Neural cell (in vitro differentiated cells): Measurements from ENCODE around the gene NOS1AP. TPM values are rescaled to one million over a fixed set of nuclear protein-coding genes. Genes with fewer than 3 reads are reported as not detected.

Source experiments
- H2AFZ ChIP-seq: fragments of 200-600, 300-800 bp; sonication (generic), shearing (Covaris generic); 2 replicates; pipeline ENCODE4 v1.6.0; 2014; ENCODE audit warnings: low read depth, mild to moderate bottlenecking, antibody characterized with exemption, low read length, moderate library complexity
- H3F3A ChIP-seq: fragments of 200-600 bp; shearing (Covaris generic); 2 replicates; pipeline ENCODE4 v1.6.1; 2016; ENCODE audit warnings: mild to moderate bottlenecking, moderate library complexity, mixed read lengths, antibody characterized with exemption, low read length; ENCODE audit not compliant: insufficient read depth, poor library complexity, severe bottlenecking
- H3K27ac ChIP-seq: fragments of 200-600, 300-800 bp; sonication (generic), shearing (Covaris generic); 2 replicates; pipeline ENCODE4 v1.5.1; 2014; ENCODE audit warnings: mild to moderate bottlenecking, low read length, moderate library complexity
- H3K27me3 ChIP-seq: fragments of 300-800, 200-600 bp; sonication (generic), shearing (Covaris generic); 2 replicates; pipeline ENCODE4 v1.6.0; 2014; ENCODE audit warnings: mild to moderate bottlenecking, low read depth, low read length, moderate library complexity; ENCODE audit not compliant: insufficient read depth
- H3K36me3 ChIP-seq: fragments of 300-800, 200-600 bp; sonication (generic), shearing (Covaris generic); 2 replicates; pipeline ENCODE4 v1.5.1; 2014; ENCODE audit warnings: mild to moderate bottlenecking, antibody characterized with exemption, low read length, moderate library complexity; ENCODE audit not compliant: insufficient read depth
- H3K4me2 ChIP-seq: fragments of 300-800, 200-600 bp; sonication (generic), shearing (Covaris generic); 2 replicates; pipeline ENCODE4 v1.6.0; 2014; ENCODE audit warnings: mild to moderate bottlenecking, low read length
- H3K4me3 ChIP-seq: fragments of 300-800, 200-600 bp; sonication (generic), shearing (Covaris generic); 2 replicates; pipeline ENCODE4 v1.5.1; 2014; ENCODE audit warnings: mild to moderate bottlenecking, low read length, moderate library complexity
- H3K79me2 ChIP-seq: fragments of 200-600 bp; shearing (Covaris generic); replicated peaks from 2 replicates; pipeline ENCODE4 v1.6.0; 2014; ENCODE audit warnings: mild to moderate bottlenecking, low read length, moderate library complexity; ENCODE audit not compliant: insufficient read depth
- H3K9ac ChIP-seq: fragments of 300-800, 200-600 bp; sonication (generic), shearing (Covaris generic); 2 replicates; pipeline ENCODE4 v1.6.1; 2016; ENCODE audit warnings: mild to moderate bottlenecking, low read length, mixed read lengths
- H3K9me2 ChIP-seq: fragments of 200-600 bp; shearing (Covaris generic); 2 replicates; pipeline ENCODE4 v1.6.1; 2016; ENCODE audit warnings: mild to moderate bottlenecking, low read length, mixed read lengths; ENCODE audit not compliant: insufficient read depth
- H3K9me3 ChIP-seq: fragments of 200-600, 300-800 bp; sonication (generic), shearing (Covaris generic); 2 replicates; pipeline ENCODE4 v1.6.1; 2016; ENCODE audit warnings: mild to moderate bottlenecking, mixed run types, low read length, moderate library complexity, mixed read lengths
- H4K20me1 ChIP-seq: fragments of 200-600 bp; shearing (Covaris generic); 2 replicates; pipeline ENCODE4 v1.6.1; 2016; ENCODE audit warnings: mild to moderate bottlenecking, mixed run types; ENCODE audit not compliant: insufficient read depth
- CTCF ChIP-seq: fragments of 450-650 bp; IDR thresholded peaks from 2 replicates; pipeline ENCODE4 v1.5.1; 2014; ENCODE audit warnings: antibody characterized with exemption, mild to moderate bottlenecking, moderate library complexity; ENCODE audit not compliant: poor library complexity, severe bottlenecking
- EP300 ChIP-seq: fragments of 450-650 bp; conservative IDR thresholded peaks from 2 replicates; pipeline ENCODE4 v1.6.1; 2014; ENCODE audit warnings: antibody characterized with exemption, mild to moderate bottlenecking, moderate library complexity; ENCODE audit not compliant: poor library complexity, severe bottlenecking
- EZH2 ChIP-seq: fragments of 200-600, 300-800 bp; shearing (Covaris generic), sonication (generic); IDR thresholded peaks from 2 replicates; pipeline ENCODE4 v1.6.1; 2014; ENCODE audit warnings: antibody characterized with exemption, low read length, borderline replicate concordance, mild to moderate bottlenecking; ENCODE audit not compliant: insufficient read depth, poor library complexity, severe bottlenecking
- MXI1 ChIP-seq: fragments of 450-650 bp; conservative IDR thresholded peaks from 2 replicates; pipeline ENCODE4 v1.6.1; 2014; ENCODE audit warnings: antibody characterized with exemption, mild to moderate bottlenecking; ENCODE audit not compliant: poor library complexity, severe bottlenecking
- POLR2AphosphoS5 ChIP-seq: IDR thresholded peaks from 2 replicates; pipeline ENCODE4 v1.6.1; 2012
- RAD21 ChIP-seq: fragments of 450-650 bp; conservative IDR thresholded peaks from 2 replicates; pipeline ENCODE4 v1.6.1; 2014; ENCODE audit warnings: antibody characterized with exemption, mild to moderate bottlenecking, moderate library complexity
- REST ChIP-seq: IDR thresholded peaks from 2 replicates; pipeline ENCODE4 v1.6.1; 2012; ENCODE audit warnings: borderline replicate concordance
- SMC3 ChIP-seq: fragments of 450-650 bp; conservative IDR thresholded peaks from 2 replicates; pipeline ENCODE4 v1.6.1; 2014; ENCODE audit warnings: antibody characterized with exemption, mild to moderate bottlenecking, moderate library complexity; ENCODE audit not compliant: poor library complexity
- polyA plus RNA-seq: library from polyadenylated mRNA; depleted of rRNA; stranded (reverse); fragments of >200 nt; gene quantifications from 2 replicates; pipeline ENCODE4 v1.2.3, GENCODE V29; 2014

NOS1AP gene
- polyA plus RNA-seq, 1 donor from 2014 or later, result 5.3 TPM

- no peak overlapping the region for H2AFZ ChIP-seq
- peak overlapping the region; percentile 11 for H3K4me3 ChIP-seq
- H3K9ac ChIP-seq, result no peak overlapping the region
- no peaks in the 10 kb centered on the region for H3K9me3 ChIP-seq
- no peak overlapping the region for H3K4me2 ChIP-seq
- H3K36me3 ChIP-seq, result no peaks in the 10 kb centered on the region
- H3F3A ChIP-seq, result no peaks in the 10 kb centered on the region
- H4K20me1 ChIP-seq, result no peaks in the 10 kb centered on the region
- no peaks in the 10 kb centered on the region for H3K27me3 ChIP-seq
- TF ChIP-seq POLR2AphosphoS5, result peak; percentile 23
- TF ChIP-seq EP300, result peak; percentile 45
- TF ChIP-seq SMC3, result no peak
- peaks cover 28% of the 10 kb centered on the region for H3K79me2 ChIP-seq
- H3K27ac ChIP-seq, result no peak overlapping the region
- H3K9me2 ChIP-seq, result no peaks in the 10 kb centered on the region
Measured at GRCh38 chr1:162193815-162194214, 124.3 kb downstream of the NOS1AP start.

GRCh38 chr1:162195567-162195966 is 126.1 kb downstream of the NOS1AP start:
- Histone ChIP-seq H3F3A (no peaks in the 10 kb centered on the region), H4K20me1 (no peaks in the 10 kb centered on the region), H3K4me2 (no peak overlapping the region), H3K27me3 (no peaks in the 10 kb centered on the region), H3K9ac (no peak overlapping the region), H2AFZ (no peak overlapping the region), H3K27ac (no peak overlapping the region), H3K9me2 (no peaks in the 10 kb centered on the region), H3K4me3 (no peak overlapping the region), H3K36me3 (no peaks in the 10 kb centered on the region), H3K79me2 (peaks cover 28% of the 10 kb centered on the region), H3K9me3 (no peaks in the 10 kb centered on the region)
- TF ChIP-seq RAD21 (no peak), MXI1 (no peak), CTCF (no peak)

GRCh38 chr1:162196387-162196786 is 126.9 kb downstream of the NOS1AP start:
- H3F3A ChIP-seq, result no peaks in the 10 kb centered on the region
- H3K9me2 ChIP-seq, result no peaks in the 10 kb centered on the region
- TF ChIP-seq POLR2AphosphoS5 (no peak), RAD21 (no peak), EZH2 (no peak), REST (no peak), MXI1 (no peak), SMC3 (no peak)
- no peak overlapping the region for H3K27ac ChIP-seq
- no peaks in the 10 kb centered on the region for H3K27me3 ChIP-seq
- no peak overlapping the region for H2AFZ ChIP-seq
- no peak overlapping the region for H3K4me3 ChIP-seq
- H3K36me3 ChIP-seq, result no peaks in the 10 kb centered on the region
- no peak overlapping the region for H3K9ac ChIP-seq
- H3K79me2 ChIP-seq, result peaks cover 20% of the 10 kb centered on the region
- H3K9me3 ChIP-seq, result no peaks in the 10 kb centered on the region
- H3K4me2 ChIP-seq, result no peak overlapping the region
- no peaks in the 10 kb centered on the region for H4K20me1 ChIP-seq
